CD8-positive, alpha-beta memory T cell (primary cell): ENCODE results near the gene NBPF3. TPM values are rescaled to one million over a fixed set of nuclear protein-coding genes. Genes with fewer than 3 reads are reported as not detected.
"Not testable (repeated sequence)": the region's sequence is repeated elsewhere in the genome, so short reads cannot be mapped to it uniquely, and the experiment has no call there.

ENCODE experiments used
- CTCF ChIA-PET: fragments of 350-600 bp; sonication (Branson Sonifier 250); formaldehyde crosslinking; loops from one replicate; lab custom pipeline; 2021; ENCODE audit warnings: antibody characterized with exemption; lab: Charles Lee
- POLR2A ChIA-PET: fragments of 350-600 bp; sonication (Branson Sonifier 250); formaldehyde crosslinking; loops from one replicate; lab custom pipeline; 2021; ENCODE audit warnings: antibody characterized with exemption; lab: Charles Lee
- DNase-seq, 5 donors: peaks; one replicate each; pipeline versions ENCODE4 v3.0.0 to v3.0.0-alpha.2; 2020 to 2022; ENCODE audit warnings: mixed read lengths in 1 of 5
- H3K27ac ChIP-seq: one replicate; pipeline ENCODE4 v1.7.0; 2013; ENCODE audit warnings: low read depth, mild to moderate bottlenecking, low read length, moderate library complexity
- H3K27me3 ChIP-seq: 2 replicates; pipeline ENCODE4 v1.7.0; 2013; ENCODE audit warnings: low read length, mild to moderate bottlenecking; ENCODE audit not compliant: insufficient read depth, poor library complexity, severe bottlenecking
- H3K36me3 ChIP-seq: 2 replicates; pipeline ENCODE4 v1.7.0; 2013; ENCODE audit warnings: mild to moderate bottlenecking, low read length, moderate library complexity; ENCODE audit not compliant: insufficient read depth
- H3K4me1 ChIP-seq: 2 replicates; pipeline ENCODE4 v1.7.0; 2013; ENCODE audit warnings: mild to moderate bottlenecking, low read length, moderate library complexity; ENCODE audit not compliant: insufficient read depth
- H3K4me3 ChIP-seq: 2 replicates; pipeline ENCODE4 v1.7.0; 2013; ENCODE audit warnings: mild to moderate bottlenecking, low read length
- H3K9me3 ChIP-seq: 2 replicates; pipeline ENCODE4 v1.7.0; 2013; ENCODE audit warnings: mild to moderate bottlenecking, low read length
- H3K27ac Mint-ChIP-seq, 8 donors: one replicate each; pipeline ENCODE4 v1.8.0; 2020 to 2021; ENCODE audit warnings: mixed read lengths in 8 of 8, mild to moderate bottlenecking in 6 of 8, inconsistent platforms in 3 of 8, moderate library complexity in 3 of 8
- H3K27me3 Mint-ChIP-seq, 2 donors: one replicate each; pipeline ENCODE4 v1.8.0; 2020 to 2021; ENCODE audit warnings: mixed read lengths in 2 of 2, mild to moderate bottlenecking in 1 of 2, moderate library complexity in 1 of 2
- H3K36me3 Mint-ChIP-seq, 3 donors: one replicate each; pipeline ENCODE4 v1.8.0; 2020 to 2021; ENCODE audit warnings: mixed read lengths in 3 of 3, inconsistent platforms in 1 of 3, mild to moderate bottlenecking in 1 of 3
- H3K4me1 Mint-ChIP-seq, 3 donors: one replicate each; pipeline ENCODE4 v1.8.0; 2020 to 2021; ENCODE audit warnings: mixed read lengths in 3 of 3, inconsistent platforms in 1 of 3, mild to moderate bottlenecking in 1 of 3
- H3K4me3 Mint-ChIP-seq, 7 donors: one replicate each; pipeline ENCODE4 v1.8.0; 2020 to 2021; ENCODE audit warnings: mixed read lengths in 7 of 7, mild to moderate bottlenecking in 6 of 7, moderate library complexity in 4 of 7, inconsistent platforms in 2 of 7
- H3K9me3 Mint-ChIP-seq, 5 donors: one replicate each; pipeline ENCODE4 v1.8.0; 2020 to 2022; ENCODE audit warnings: mixed read lengths in 5 of 5, mild to moderate bottlenecking in 3 of 5, moderate library complexity in 2 of 5, inconsistent platforms in 1 of 5
- polyA plus RNA-seq: library from polyadenylated mRNA; unstranded; fragments of 300-500 nt; fragmentation: Illumina TruSeq; gene quantifications from one replicate; pipeline ENCODE4 v1.2.3, GENCODE V29; 2021
- total RNA-seq, 2 experiments: library from RNA; stranded (reverse); gene quantifications; one replicate each; pipeline ENCODE4 v1.2.3, GENCODE V29; 2021

The NBPF3 gene
- total and polyA plus RNA-seq, 3 experiments from 2014 or later: 3.9 to 8.3 (median 5.5) TPM

DNA sequence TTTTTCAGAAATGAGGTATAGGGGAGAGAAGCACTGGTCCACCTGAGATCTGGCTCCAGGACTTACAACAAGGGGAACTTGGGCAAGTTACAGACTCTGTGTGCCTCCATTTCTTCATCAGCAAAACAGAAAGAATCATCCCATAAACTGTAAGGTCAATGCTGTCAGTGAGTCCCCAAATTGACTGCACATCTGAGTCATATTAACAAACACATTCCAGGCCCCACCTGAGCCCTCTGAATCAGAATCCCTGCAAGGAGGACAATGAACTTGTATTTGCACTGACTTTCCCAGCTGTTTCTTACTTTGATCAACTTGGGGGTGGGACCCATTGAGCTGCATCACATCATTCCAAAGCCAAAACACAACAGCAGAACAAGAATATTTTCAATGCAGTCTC lies 25.2 kb downstream of the NBPF3 start:
- not testable (repeated sequence) for H3K4me1 ChIP-seq

DNA sequence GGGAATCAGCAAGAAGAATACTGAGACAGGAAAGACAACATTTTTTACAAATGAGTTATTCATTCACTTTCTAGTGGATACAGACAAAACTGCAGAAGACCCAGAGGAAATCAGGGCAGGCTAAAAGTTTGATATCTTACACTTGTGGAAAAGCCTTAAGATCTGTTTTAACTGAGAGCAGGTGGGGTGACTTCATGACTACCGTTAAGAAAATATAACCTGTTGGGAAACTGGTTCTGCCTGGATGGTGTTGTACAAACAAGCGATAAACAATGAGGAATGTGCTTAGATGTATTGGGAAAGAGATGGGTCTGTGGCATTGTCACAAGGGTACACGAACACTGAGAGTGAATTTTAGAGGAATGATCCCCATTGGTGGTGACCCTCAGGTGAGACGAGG lies 28.0 kb downstream of the NBPF3 start:
- H3K4me3 ChIP-seq, H3K9me3 Mint-ChIP-seq, H3K4me1 Mint-ChIP-seq, POLR2A ChIA-PET, H3K27me3 ChIP-seq, H3K36me3 ChIP-seq, H3K27me3 Mint-ChIP-seq, H3K4me3 Mint-ChIP-seq, DNase-seq, H3K27ac ChIP-seq, H3K4me1 ChIP-seq, CTCF ChIA-PET, H3K9me3 ChIP-seq: not testable (repeated sequence)
- Mint-ChIP-seq H3K36me3 (peaks cover 4 to 44% (median 12%) of the 10 kb centered on the region in 3 donors), H3K27ac (peak overlapping the region in 1 of 8 donors; percentile 42)

More for the DNA sequence above, 25.2 kb downstream of the NBPF3 start:
- H3K9me3 Mint-ChIP-seq, CTCF ChIA-PET, H3K27me3 Mint-ChIP-seq, H3K4me1 Mint-ChIP-seq, H3K27ac ChIP-seq, H3K27me3 ChIP-seq, H3K9me3 ChIP-seq, DNase-seq, H3K4me3 Mint-ChIP-seq, H3K4me3 ChIP-seq, H3K36me3 ChIP-seq, POLR2A ChIA-PET: not testable (repeated sequence)
- Mint-ChIP-seq H3K36me3 (peaks cover 0 to 19% (median 4%) of the 10 kb centered on the region in 3 donors), H3K27ac (peak overlapping the region in 1 of 8 donors; percentile 21)

DNA sequence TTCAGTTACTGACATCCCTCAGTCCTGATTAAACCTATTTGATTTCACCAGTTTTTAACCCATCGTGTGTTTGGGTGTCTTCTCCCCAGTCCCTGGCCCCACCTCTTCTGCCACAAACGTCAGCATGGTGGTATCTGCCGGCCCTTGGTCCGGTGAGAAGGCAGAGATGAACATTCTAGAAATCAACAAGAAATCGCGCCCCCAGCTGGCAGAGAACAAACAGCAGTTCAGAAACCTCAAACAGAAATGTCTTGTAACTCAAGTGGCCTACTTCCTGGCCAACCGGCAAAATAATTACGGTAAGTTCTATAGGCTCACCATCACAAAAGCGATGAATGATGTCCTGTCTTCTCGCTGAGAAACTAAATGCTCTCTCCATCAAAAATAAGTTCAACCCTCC lies 28.7 kb downstream of the NBPF3 start:
- POLR2A ChIA-PET: no interaction called here
- CTCF ChIA-PET: no interaction called here
- no peaks in the 10 kb centered on the region for H3K9me3 ChIP-seq

DNA sequence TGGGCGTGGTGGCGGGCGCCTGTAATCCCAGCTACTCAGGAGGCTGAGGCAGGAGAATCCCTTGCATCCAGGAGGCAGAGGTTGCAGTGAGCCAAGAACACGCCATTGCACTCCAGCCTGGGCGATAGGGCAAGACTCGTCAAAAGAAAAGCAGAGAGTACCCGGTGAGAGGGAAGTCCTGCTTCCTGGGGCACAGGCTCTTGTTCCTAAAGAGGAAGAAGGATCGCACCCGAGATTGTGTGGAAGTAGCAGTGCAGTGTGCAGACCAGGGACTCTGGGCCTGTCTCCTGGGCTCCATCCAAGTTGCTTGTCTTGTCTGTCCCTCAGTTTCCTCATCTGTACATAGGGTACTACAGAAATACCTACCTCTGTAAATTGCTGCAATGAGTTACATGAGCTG lies 29.6 kb downstream of the NBPF3 start:
- no peak overlapping the region for H3K4me3 Mint-ChIP-seq
- H3K36me3 Mint-ChIP-seq: peaks cover 4 to 59% (median 22%) of the 10 kb centered on the region in 3 donors
- CTCF ChIA-PET: no interaction called here

More for the DNA sequence above, 28.7 kb downstream of the NBPF3 start:
- H3K36me3 Mint-ChIP-seq: peaks cover 4 to 50% (median 18%) of the 10 kb centered on the region in 3 donors
- no peaks in the 10 kb centered on the region for H3K4me1 ChIP-seq
- no peaks in the 10 kb centered on the region for H3K27me3 Mint-ChIP-seq
- DNase-seq: no peak
- H3K4me3 Mint-ChIP-seq: no peak overlapping the region
- no peak overlapping the region for H3K27ac Mint-ChIP-seq
- H3K4me1 Mint-ChIP-seq: peaks cover 0 to 6% (median 0%) of the 10 kb centered on the region in 3 donors
- H3K36me3 ChIP-seq: peaks cover 5% of the 10 kb centered on the region
- no peak overlapping the region for H3K27ac ChIP-seq
- no peak overlapping the region for H3K4me3 ChIP-seq
- H3K27me3 ChIP-seq: no peaks in the 10 kb centered on the region
- H3K9me3 Mint-ChIP-seq: no peaks in the 10 kb centered on the region

DNA sequence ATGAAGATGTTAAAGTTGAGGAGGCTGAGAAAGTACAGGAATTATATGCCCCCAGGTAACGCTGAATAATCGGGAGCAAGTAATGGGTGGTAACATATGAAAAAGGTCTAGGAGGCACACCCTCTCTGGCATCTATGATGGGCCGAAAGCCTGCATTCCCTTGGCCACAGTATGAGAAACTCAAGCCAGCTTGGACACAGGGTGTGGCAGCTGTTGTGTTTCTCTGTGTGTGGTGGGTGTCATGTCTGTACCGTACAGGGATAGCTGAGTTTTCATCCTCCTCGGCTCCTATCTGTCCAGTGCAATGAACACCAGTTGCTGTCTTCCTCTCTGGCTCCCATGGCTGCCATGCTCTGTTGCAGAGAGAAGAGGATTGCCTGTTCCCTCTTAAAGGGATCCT lies 32.9 kb downstream of the NBPF3 start:
- no peak overlapping the region for H3K4me3 Mint-ChIP-seq
- H3K36me3 Mint-ChIP-seq: peaks cover 6 to 79% (median 29%) of the 10 kb centered on the region in 3 donors
- no peaks in the 10 kb centered on the region for H3K4me1 ChIP-seq
- CTCF ChIA-PET: no interaction called here
- no peaks in the 10 kb centered on the region for H3K9me3 Mint-ChIP-seq
- no peak overlapping the region for H3K27ac ChIP-seq
- peaks cover 0 to 2% of the 10 kb centered on the region in 2 donors for H3K27me3 Mint-ChIP-seq
- no peak overlapping the region for H3K27ac Mint-ChIP-seq
- no peaks in the 10 kb centered on the region for H3K27me3 ChIP-seq
- no peak overlapping the region for H3K4me3 ChIP-seq
- H3K9me3 ChIP-seq: no peaks in the 10 kb centered on the region
- no peak for DNase-seq
- POLR2A ChIA-PET: no interaction called here
- peaks cover 0 to 6% (median 0%) of the 10 kb centered on the region in 3 donors for H3K4me1 Mint-ChIP-seq
- H3K36me3 ChIP-seq: peaks cover 10% of the 10 kb centered on the region

More for the DNA sequence above, 29.6 kb downstream of the NBPF3 start:
- Mint-ChIP-seq H3K4me1 (peaks cover 0 to 6% (median 0%) of the 10 kb centered on the region in 3 donors), H3K27me3 (no peaks in the 10 kb centered on the region), H3K27ac (no peak overlapping the region), H3K9me3 (no peaks in the 10 kb centered on the region)
- Histone ChIP-seq H3K36me3 (peaks cover 7% of the 10 kb centered on the region), H3K27ac (no peak overlapping the region), H3K27me3 (no peaks in the 10 kb centered on the region), H3K4me1 (no peaks in the 10 kb centered on the region), H3K4me3 (no peak overlapping the region), H3K9me3 (no peaks in the 10 kb centered on the region)
- POLR2A ChIA-PET: no interaction called here
- DNase-seq: no peak

DNA sequence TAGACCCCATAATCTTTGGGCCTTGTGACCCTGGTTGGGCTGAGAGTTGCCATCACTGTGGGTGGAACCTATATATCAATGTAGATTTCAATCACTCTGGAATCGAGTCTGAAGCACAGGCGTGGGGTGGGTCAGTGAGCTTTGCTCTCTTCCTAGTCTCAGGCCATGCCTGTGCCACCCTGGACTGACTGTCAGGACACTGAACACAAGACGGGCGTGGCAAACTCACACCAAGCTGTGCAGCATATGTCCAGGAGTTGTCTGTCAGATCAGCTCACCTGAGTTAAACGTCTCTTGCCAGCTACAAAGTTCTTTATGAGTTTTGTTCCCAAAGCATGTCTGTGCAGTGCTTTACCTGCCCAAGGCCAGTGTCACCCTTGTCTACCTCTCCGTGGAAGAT lies 38.4 kb downstream of the NBPF3 start:
- no peak for DNase-seq
- H3K27me3 ChIP-seq: no peaks in the 10 kb centered on the region
- H3K4me3 Mint-ChIP-seq: no peak overlapping the region
- H3K27ac Mint-ChIP-seq: no peak overlapping the region
- H3K36me3 ChIP-seq: peaks cover 8% of the 10 kb centered on the region
- peaks cover 0 to 5% of the 10 kb centered on the region in 2 donors for H3K27me3 Mint-ChIP-seq
- no peaks in the 10 kb centered on the region for H3K9me3 Mint-ChIP-seq
- H3K4me1 Mint-ChIP-seq: no peaks in the 10 kb centered on the region
- peaks cover 14 to 64% (median 32%) of the 10 kb centered on the region in 3 donors for H3K36me3 Mint-ChIP-seq
- POLR2A ChIA-PET: no interaction called here
- no peak overlapping the region for H3K4me3 ChIP-seq
- no peaks in the 10 kb centered on the region for H3K4me1 ChIP-seq
- H3K9me3 ChIP-seq: no peaks in the 10 kb centered on the region
- H3K27ac ChIP-seq: no peak overlapping the region
- CTCF ChIA-PET: no interaction called here

DNA sequence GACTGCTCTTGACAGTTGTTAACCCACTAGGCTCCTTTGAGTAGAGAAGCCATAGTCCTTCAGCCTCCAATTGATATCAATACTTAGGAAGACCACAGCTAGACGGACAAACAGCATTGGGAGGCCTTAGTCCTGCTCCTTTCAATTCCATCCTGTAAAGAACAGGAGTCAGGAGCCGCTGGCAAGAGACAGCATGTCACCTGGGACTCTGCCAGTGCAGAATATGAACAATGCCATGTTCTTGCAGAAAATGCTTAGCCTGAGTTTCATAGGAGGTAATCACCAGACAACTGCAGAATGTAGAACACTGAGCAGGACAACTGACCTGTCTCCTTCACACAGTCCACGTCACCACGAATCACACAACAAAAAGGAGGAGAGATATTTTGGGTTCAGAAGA lies 43.9 kb downstream of the NBPF3 start:
- POLR2A ChIA-PET, H3K9me3 ChIP-seq, H3K4me3 Mint-ChIP-seq, H3K4me1 ChIP-seq, H3K27me3 Mint-ChIP-seq, H3K27ac ChIP-seq, H3K36me3 ChIP-seq, CTCF ChIA-PET, H3K27ac Mint-ChIP-seq, H3K4me3 ChIP-seq, H3K4me1 Mint-ChIP-seq, DNase-seq, H3K27me3 ChIP-seq, H3K9me3 Mint-ChIP-seq: not testable (repeated sequence)
- peaks cover 6 to 18% (median 10%) of the 10 kb centered on the region in 3 donors for H3K36me3 Mint-ChIP-seq

DNA sequence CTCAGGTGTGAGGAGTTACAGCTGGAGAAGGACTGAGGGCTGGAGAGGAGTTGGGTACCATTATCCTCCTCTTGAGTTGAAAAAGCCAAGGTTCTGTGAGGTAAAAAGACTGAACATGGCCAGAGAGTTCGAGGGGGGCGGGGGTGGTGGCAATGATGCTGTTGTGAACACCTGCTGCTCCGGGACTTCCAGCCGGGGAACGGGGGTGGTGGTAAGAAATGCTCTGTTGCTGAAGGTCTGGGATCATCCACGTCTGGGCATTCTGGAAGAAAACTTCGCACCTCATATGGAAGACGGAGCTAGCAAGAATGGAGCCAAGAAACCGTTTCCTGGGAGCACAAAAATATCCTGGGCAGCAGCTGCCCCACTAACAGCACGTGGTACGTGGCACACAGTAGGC lies 49.2 kb downstream of the NBPF3 start:
- CTCF ChIA-PET: no interaction called here
- H3K4me3 ChIP-seq: no peak overlapping the region
- H3K27me3 Mint-ChIP-seq: peaks cover 11 to 12% of the 10 kb centered on the region in 2 donors
- no peak overlapping the region for H3K4me3 Mint-ChIP-seq
- H3K27me3 ChIP-seq: no peaks in the 10 kb centered on the region
- no peak overlapping the region for H3K27ac ChIP-seq
- no peaks in the 10 kb centered on the region for H3K36me3 Mint-ChIP-seq
- H3K27ac Mint-ChIP-seq: peak overlapping the region in 1 of 8 donors; percentile 66
- no peak for DNase-seq
- POLR2A ChIA-PET: no interaction called here
- H3K9me3 ChIP-seq: no peaks in the 10 kb centered on the region
- H3K9me3 Mint-ChIP-seq: peaks cover 0 to 3% (median 0%) of the 10 kb centered on the region in 5 donors
- H3K36me3 ChIP-seq: no peaks in the 10 kb centered on the region
- H3K4me1 ChIP-seq: no peaks in the 10 kb centered on the region
- H3K4me1 Mint-ChIP-seq: peaks cover 9% of the 10 kb centered on the region in 3 donors
